Adipocyte (in vitro differentiated cells): ENCODE data around the gene ARHGAP8.
"Not testable (repeated sequence)": the region's sequence is repeated elsewhere in the genome, so short reads cannot be mapped to it uniquely, and the experiment has no call there.

ENCODE experiments used
- DNase-seq: peaks from one replicate; pipeline ENCODE4 v3.0.0-alpha.2; 2015; ENCODE audit warnings: low read depth
- H3K27me3 ChIP-seq: replicated peaks from 2 replicates; pipeline ENCODE4 v1.7.0; 2013; ENCODE audit warnings: mild to moderate bottlenecking, low read length, moderate library complexity; ENCODE audit not compliant: control insufficient read depth, insufficient read depth
- H3K36me3 ChIP-seq: 2 replicates; pipeline ENCODE4 v1.7.0; 2013; ENCODE audit warnings: low read length, mild to moderate bottlenecking, moderate library complexity; ENCODE audit not compliant: control insufficient read depth, insufficient read depth, severe bottlenecking
- H3K4me1 ChIP-seq: 2 replicates; pipeline ENCODE4 v1.7.0; 2013; ENCODE audit warnings: mild to moderate bottlenecking, low read length, moderate library complexity; ENCODE audit not compliant: control insufficient read depth, insufficient read depth
- H3K4me3 ChIP-seq: 2 replicates; pipeline ENCODE4 v1.7.0; 2013; ENCODE audit warnings: mild to moderate bottlenecking, low read length, moderate library complexity
- H3K9ac ChIP-seq: 2 replicates; pipeline ENCODE4 v1.7.0; 2013; ENCODE audit warnings: mild to moderate bottlenecking, low read length, moderate library complexity
- H3K9me3 ChIP-seq: 2 replicates; pipeline ENCODE4 v1.7.0; 2013; ENCODE audit warnings: mild to moderate bottlenecking, low read length, moderate library complexity; ENCODE audit not compliant: control insufficient read depth

The ARHGAP8 gene

GRCh38 chr22:44858819-44859218 lies 106.4 kb downstream of the ARHGAP8 start:
- H3K27me3 ChIP-seq, H3K9me3 ChIP-seq, H3K4me3 ChIP-seq, H3K36me3 ChIP-seq: not testable (repeated sequence)
- H3K9ac ChIP-seq, result peak overlapping the region; percentile 64
- peak; percentile 18 for DNase-seq
- H3K4me1 ChIP-seq, result peaks cover 19% of the 10 kb centered on the region

- no peak overlapping the region for H3K4me3 ChIP-seq
- no peak for DNase-seq
- no peak overlapping the region for H3K9ac ChIP-seq
- no peaks in the 10 kb centered on the region for H3K27me3 ChIP-seq
- H3K9me3 ChIP-seq, result no peaks in the 10 kb centered on the region
- peaks cover 19% of the 10 kb centered on the region for H3K4me1 ChIP-seq
- H3K36me3 ChIP-seq, result no peaks in the 10 kb centered on the region
Observed at GRCh38 chr22:44859641-44860040, 107.3 kb downstream of the ARHGAP8 start.

GRCh38 chr22:44860311-44860710 lies 107.9 kb downstream of the ARHGAP8 start:
- no peak overlapping the region for H3K4me3 ChIP-seq
- no peaks in the 10 kb centered on the region for H3K9me3 ChIP-seq
- no peaks in the 10 kb centered on the region for H3K36me3 ChIP-seq
- peaks cover 19% of the 10 kb centered on the region for H3K4me1 ChIP-seq
- no peak for DNase-seq
- no peak overlapping the region for H3K9ac ChIP-seq
- no peaks in the 10 kb centered on the region for H3K27me3 ChIP-seq

GRCh38 chr22:44861245-44861644 lies 108.9 kb downstream of the ARHGAP8 start:
- H3K4me1 ChIP-seq, result peaks cover 22% of the 10 kb centered on the region
- no peak overlapping the region for H3K4me3 ChIP-seq
- H3K36me3 ChIP-seq, result no peaks in the 10 kb centered on the region
- H3K27me3 ChIP-seq, result no peaks in the 10 kb centered on the region
- no peak for DNase-seq
- no peaks in the 10 kb centered on the region for H3K9me3 ChIP-seq
- H3K9ac ChIP-seq, result no peak overlapping the region

- Histone ChIP-seq H3K4me1 (peaks cover 23% of the 10 kb centered on the region), H3K9ac (no peak overlapping the region), H3K4me3 (no peak overlapping the region), H3K9me3 (no peaks in the 10 kb centered on the region), H3K27me3 (no peaks in the 10 kb centered on the region), H3K36me3 (no peaks in the 10 kb centered on the region)
- no peak for DNase-seq
Observed at GRCh38 chr22:44862281-44862680, 109.9 kb downstream of the ARHGAP8 start.

GRCh38 chr22:44862981-44863860 lies 110.8 kb downstream of the ARHGAP8 start:
- Histone ChIP-seq H3K4me3 (no peak overlapping the region), H3K9me3 (no peaks in the 10 kb centered on the region), H3K9ac (no peak overlapping the region), H3K4me1 (peaks cover 20% of the 10 kb centered on the region), H3K36me3 (no peaks in the 10 kb centered on the region), H3K27me3 (no peaks in the 10 kb centered on the region)
- DNase-seq, result no peak

GRCh38 chr22:44865193-44866057 lies 113.0 kb downstream of the ARHGAP8 start:
- H3K9ac ChIP-seq, result no peak overlapping the region
- H3K36me3 ChIP-seq, result no peaks in the 10 kb centered on the region
- H3K27me3 ChIP-seq, result no peaks in the 10 kb centered on the region
- DNase-seq, result no peak
- no peak overlapping the region for H3K4me3 ChIP-seq
- H3K4me1 ChIP-seq, result peaks cover 12% of the 10 kb centered on the region
- H3K9me3 ChIP-seq, result no peaks in the 10 kb centered on the region

GRCh38 chr22:44869196-44869595 lies 116.8 kb downstream of the ARHGAP8 start:
- no peak for DNase-seq
- Histone ChIP-seq H3K4me1 (peaks cover 12% of the 10 kb centered on the region), H3K9me3 (peaks cover 9% of the 10 kb centered on the region), H3K4me3 (no peak overlapping the region), H3K27me3 (no peaks in the 10 kb centered on the region), H3K36me3 (no peaks in the 10 kb centered on the region), H3K9ac (no peak overlapping the region)

GRCh38 chr22:44870021-44870420 lies 117.6 kb downstream of the ARHGAP8 start:
- peak; percentile 41 for DNase-seq
- Histone ChIP-seq H3K36me3 (no peaks in the 10 kb centered on the region), H3K27me3 (no peaks in the 10 kb centered on the region), H3K4me3 (no peak overlapping the region), H3K4me1 (peaks cover 12% of the 10 kb centered on the region), H3K9me3 (peaks cover 9% of the 10 kb centered on the region), H3K9ac (no peak overlapping the region)

- H3K9ac ChIP-seq, result no peak overlapping the region
- H3K27me3 ChIP-seq, result no peaks in the 10 kb centered on the region
- no peak for DNase-seq
- no peak overlapping the region for H3K4me3 ChIP-seq
- H3K4me1 ChIP-seq, result peaks cover 8% of the 10 kb centered on the region
- H3K36me3 ChIP-seq, result no peaks in the 10 kb centered on the region
- H3K9me3 ChIP-seq, result peaks cover 16% of the 10 kb centered on the region
Observed at GRCh38 chr22:44871782-44872181, 119.4 kb downstream of the ARHGAP8 start.

- H3K36me3 ChIP-seq, result no peaks in the 10 kb centered on the region
- DNase-seq, result no peak
- no peak overlapping the region for H3K9ac ChIP-seq
- peaks cover 18% of the 10 kb centered on the region for H3K9me3 ChIP-seq
- no peaks in the 10 kb centered on the region for H3K4me1 ChIP-seq
- no peaks in the 10 kb centered on the region for H3K27me3 ChIP-seq
- H3K4me3 ChIP-seq, result no peak overlapping the region
Observed at GRCh38 chr22:44876921-44877320, 124.5 kb downstream of the ARHGAP8 start.
